Peyer's patch (tissue), 4 donors: ENCODE data around the gene DYRK1A. TPM values are rescaled to one million over a fixed set of nuclear protein-coding genes. Genes with fewer than 3 reads are reported as not detected.
"Not testable (repeated sequence)": the region's sequence is repeated elsewhere in the genome, so short reads cannot be mapped to it uniquely, and the experiment has no call there.

Experiments used
- DNase-seq, 3 donors: peaks; one replicate each; pipeline ENCODE4 v3.0.0-alpha.2; 2017 to 2019
- H3K27ac ChIP-seq, 4 donors: fragments of 200-600 bp; sonication (generic); one replicate each; pipeline ENCODE4 v1.5.1; 2016 to 2019
- H3K27me3 ChIP-seq, 2 donors: fragments of 200-600 bp; sonication (generic); one replicate each; pipeline ENCODE4 v1.5.1; 2019
- H3K36me3 ChIP-seq, 3 donors: fragments of 200-600 bp; sonication (generic); one replicate each; pipeline ENCODE4 v1.5.1; 2016 to 2019
- H3K4me1 ChIP-seq, 4 donors: fragments of 200-600 bp; sonication (generic); one replicate each; pipeline ENCODE4 v1.5.1; 2016 to 2019
- H3K4me3 ChIP-seq, 4 donors: fragments of 200-600 bp; sonication (generic); 1 replicate in 3 of 4; 2 replicates in 1 of 4; pipeline ENCODE4 v1.5.1; 2016 to 2019; ENCODE audit warnings: mild to moderate bottlenecking in 1 of 4
- H3K9me3 ChIP-seq, 4 donors: fragments of 200-600 bp; sonication (generic); one replicate each; pipeline ENCODE4 v1.5.1; 2016 to 2019; ENCODE audit warnings: mild to moderate bottlenecking in 1 of 4
- POLR2A ChIP-seq, 2 donors: fragments of 450-650 bp; IDR thresholded peaks; one replicate each; pipeline ENCODE4 v1.5.1; 2017; ENCODE audit warnings: antibody characterized with exemption in 2 of 2, mild to moderate bottlenecking in 2 of 2, moderate library complexity in 2 of 2
- total RNA-seq, 4 donors: library from RNA; depleted of rRNA; stranded (reverse); fragments of >200 nt; gene quantifications; one replicate each; pipeline ENCODE4 v1.1.0, GENCODE V29; 2016
- TF ChIP-seq, protein P1 (sequence below), 6 experiments: fragments of 450-650 bp in 4 of 6; fragments of 200-600 bp in 2 of 6; sonication (generic) in 1 of 6; IDR thresholded peaks; one replicate each; pipeline ENCODE4 v1.5.1; 2017 to 2019; ENCODE audit warnings: antibody characterized with exemption in 6 of 6, mild to moderate bottlenecking in 3 of 6, moderate library complexity in 1 of 6

The DYRK1A gene
- total RNA-seq = 100 to 1,000 TPM in 1 of 4 donors, 10 to 100 TPM in 3; 68.8 to 133 (median 81.3) TPM

DNA sequence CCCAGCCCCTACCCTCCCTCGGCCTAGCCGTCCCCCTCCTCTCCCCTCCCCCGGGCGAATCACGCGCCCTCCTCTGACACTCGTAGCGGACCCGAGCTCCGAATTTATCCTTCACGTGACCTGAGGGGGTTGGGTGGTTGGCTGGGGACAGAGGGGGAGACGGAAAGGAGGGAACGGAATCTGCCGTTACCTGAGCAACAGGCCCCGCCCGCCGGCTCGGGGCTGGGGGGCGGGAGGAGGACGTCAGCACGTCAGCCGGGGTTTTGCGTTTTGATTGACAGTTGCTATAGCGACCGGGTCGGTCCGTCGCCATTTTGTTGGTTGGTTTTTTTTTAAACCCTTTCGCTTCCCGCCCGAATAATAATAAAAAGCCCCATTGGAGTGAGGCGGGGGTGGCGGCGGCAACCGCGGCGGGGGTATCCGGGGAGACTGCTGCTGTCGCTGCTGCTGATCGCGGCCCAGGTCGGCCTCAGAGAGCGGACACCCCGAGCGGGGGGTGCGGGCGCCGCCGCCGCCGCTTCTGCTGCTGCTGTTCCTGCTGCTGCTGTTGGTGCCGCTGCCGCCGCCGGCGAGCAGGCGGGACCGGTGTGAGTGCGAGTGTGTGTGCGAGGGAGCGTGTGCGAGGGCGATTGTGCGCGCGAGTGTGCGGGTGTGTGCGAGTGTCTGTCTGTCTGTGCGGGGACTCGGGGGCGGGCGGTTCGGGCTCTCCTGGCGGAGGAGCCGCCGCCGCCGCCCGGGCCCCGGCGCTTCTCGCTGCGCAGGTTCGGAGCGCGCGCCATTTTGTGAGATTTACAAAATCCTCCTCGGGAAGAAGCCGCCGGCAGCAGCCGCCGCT lies at the start of gene DYRK1A:
Gene DYRK1A (plus strand): TSS at position 292 of the 835 bp plus-strand sequence. CDS start 53,602 bp downstream, outside the sequence.
- peaks cover 0 to 36% (median 4%) of the 10 kb centered on the region in 4 donors for H3K4me1 ChIP-seq
- H3K36me3 ChIP-seq = no peaks in the 10 kb centered on the region
- H3K4me3 ChIP-seq = peak within 1 kb of the TSS; percentile 69 to 99 (median 96)
- no peaks in the 10 kb centered on the region for H3K9me3 ChIP-seq
- H3K27me3 ChIP-seq = no peaks in the 10 kb centered on the region
- DNase-seq = peak; percentile 97 to 99 (median 98)
- peak; percentile 56 to 69 for TF ChIP-seq POLR2A (IDR thresholded peaks at IDR 0.05)
- TF ChIP-seq, protein P1, sequence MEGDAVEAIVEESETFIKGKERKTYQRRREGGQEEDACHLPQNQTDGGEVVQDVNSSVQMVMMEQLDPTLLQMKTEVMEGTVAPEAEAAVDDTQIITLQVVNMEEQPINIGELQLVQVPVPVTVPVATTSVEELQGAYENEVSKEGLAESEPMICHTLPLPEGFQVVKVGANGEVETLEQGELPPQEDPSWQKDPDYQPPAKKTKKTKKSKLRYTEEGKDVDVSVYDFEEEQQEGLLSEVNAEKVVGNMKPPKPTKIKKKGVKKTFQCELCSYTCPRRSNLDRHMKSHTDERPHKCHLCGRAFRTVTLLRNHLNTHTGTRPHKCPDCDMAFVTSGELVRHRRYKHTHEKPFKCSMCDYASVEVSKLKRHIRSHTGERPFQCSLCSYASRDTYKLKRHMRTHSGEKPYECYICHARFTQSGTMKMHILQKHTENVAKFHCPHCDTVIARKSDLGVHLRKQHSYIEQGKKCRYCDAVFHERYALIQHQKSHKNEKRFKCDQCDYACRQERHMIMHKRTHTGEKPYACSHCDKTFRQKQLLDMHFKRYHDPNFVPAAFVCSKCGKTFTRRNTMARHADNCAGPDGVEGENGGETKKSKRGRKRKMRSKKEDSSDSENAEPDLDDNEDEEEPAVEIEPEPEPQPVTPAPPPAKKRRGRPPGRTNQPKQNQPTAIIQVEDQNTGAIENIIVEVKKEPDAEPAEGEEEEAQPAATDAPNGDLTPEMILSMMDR (IDR thresholded peaks at IDR 0.05) = peak in 1 of 6 experiments; percentile 12
- H3K27ac ChIP-seq = peak within 1 kb of the TSS; percentile 99 to 100 (median 100)

DNA sequence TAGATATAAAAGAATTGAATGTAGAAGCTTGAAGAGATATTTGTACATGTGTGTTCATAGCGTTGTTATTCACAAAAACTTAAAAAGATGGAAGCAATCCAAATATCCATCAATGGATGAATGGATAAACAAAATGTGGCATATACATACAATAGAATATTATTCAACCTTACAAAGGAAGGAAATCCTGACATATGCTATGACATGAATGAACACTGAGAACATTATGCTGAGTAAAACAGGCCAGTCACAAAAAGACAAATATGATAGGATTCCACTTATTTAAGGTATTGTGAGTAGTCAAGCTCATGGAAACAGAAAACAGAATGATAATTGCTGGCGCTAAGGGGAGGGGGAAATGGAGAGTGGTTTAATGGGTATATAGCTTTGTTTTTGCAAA lies 47.0 kb upstream of the DYRK1A start:
- TF ChIP-seq, protein P1 (IDR thresholded peaks at IDR 0.05) = no peak
- TF ChIP-seq POLR2A (IDR thresholded peaks at IDR 0.05) = no peak
- no peaks in the 10 kb centered on the region for H3K9me3 ChIP-seq
- no peaks in the 10 kb centered on the region for H3K4me1 ChIP-seq
- no peak for DNase-seq
- H3K27ac ChIP-seq = no peak overlapping the region
- H3K27me3 ChIP-seq = no peaks in the 10 kb centered on the region
- H3K4me3 ChIP-seq = no peak overlapping the region
- H3K36me3 ChIP-seq = no peaks in the 10 kb centered on the region

DNA sequence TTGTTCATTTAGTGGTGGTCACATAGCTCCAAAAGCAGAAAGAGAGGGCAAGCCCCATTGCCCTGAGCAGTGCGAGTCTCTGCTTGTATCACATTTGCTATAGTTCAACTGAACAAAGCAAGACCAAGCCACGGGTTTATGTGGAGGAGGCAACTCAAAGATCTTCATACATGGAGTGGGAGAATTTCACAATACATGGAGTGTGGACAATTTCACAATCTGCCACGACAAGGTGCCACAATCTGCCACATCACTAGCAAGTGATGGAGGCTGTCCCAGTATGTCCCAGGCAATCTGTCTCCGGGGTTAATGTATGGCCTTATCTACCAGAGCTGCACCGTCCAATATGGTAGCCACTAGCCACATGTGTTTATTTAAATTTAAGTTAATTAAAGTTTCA lies 44.5 kb upstream of the DYRK1A start:
- no peaks in the 10 kb centered on the region for H3K4me1 ChIP-seq
- no peak for DNase-seq
- H3K4me3 ChIP-seq = no peak overlapping the region
- no peaks in the 10 kb centered on the region for H3K36me3 ChIP-seq
- H3K9me3 ChIP-seq = no peaks in the 10 kb centered on the region
- TF ChIP-seq POLR2A (IDR thresholded peaks at IDR 0.05) = no peak
- TF ChIP-seq, protein P1 (IDR thresholded peaks at IDR 0.05) = no peak
- no peak overlapping the region for H3K27ac ChIP-seq
- no peaks in the 10 kb centered on the region for H3K27me3 ChIP-seq

DNA sequence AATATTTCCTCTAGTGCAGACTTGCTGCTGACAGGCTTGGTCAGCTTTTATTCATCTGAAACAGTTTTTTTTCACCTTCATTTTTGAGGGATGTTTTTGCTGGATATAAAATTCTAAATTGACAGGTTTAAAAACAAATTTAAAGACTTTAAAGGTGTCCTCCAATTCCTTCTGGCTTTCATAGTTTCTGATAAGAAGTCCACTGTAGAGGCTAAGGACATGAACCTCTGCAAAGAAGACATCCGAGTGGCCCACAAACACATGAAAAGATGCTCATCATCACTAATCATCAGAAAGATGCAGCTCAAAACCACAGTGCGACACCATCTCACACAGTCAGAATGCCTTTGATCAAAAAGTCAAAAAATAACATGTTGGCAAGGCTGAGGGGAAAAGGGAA lies 42.0 kb upstream of the DYRK1A start:
- TF ChIP-seq, protein P1 (IDR thresholded peaks at IDR 0.05) = no peak
- TF ChIP-seq POLR2A (IDR thresholded peaks at IDR 0.05) = no peak
- no peak for DNase-seq
- H3K27me3 ChIP-seq = no peaks in the 10 kb centered on the region

DNA sequence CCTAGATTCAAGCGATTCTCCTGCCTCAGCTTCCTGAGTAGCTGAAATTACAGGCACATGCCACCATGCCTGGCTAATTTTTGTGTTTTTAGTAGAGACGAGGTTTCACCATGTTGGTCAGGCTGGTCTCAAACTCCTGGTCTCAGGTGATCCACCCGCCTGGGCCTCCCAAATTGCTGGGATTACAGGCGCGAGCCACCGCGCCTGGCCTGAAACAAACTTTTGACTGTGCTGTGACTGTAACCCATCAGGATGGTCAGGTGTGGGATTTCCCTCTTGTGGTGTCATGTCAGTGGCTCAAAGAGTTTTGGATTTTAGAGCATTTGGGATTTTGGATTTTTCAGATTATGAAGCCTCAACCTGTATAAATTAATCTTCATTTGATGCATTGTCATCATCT lies 38.4 kb upstream of the DYRK1A start:
- not testable (repeated sequence) for DNase-seq, H3K36me3 ChIP-seq

More for the DNA sequence above, 42.0 kb upstream of the DYRK1A start:
- H3K36me3 ChIP-seq = no peaks in the 10 kb centered on the region
- no peak overlapping the region for H3K4me3 ChIP-seq
- no peaks in the 10 kb centered on the region for H3K9me3 ChIP-seq
- H3K4me1 ChIP-seq = no peaks in the 10 kb centered on the region
- H3K27ac ChIP-seq = no peak overlapping the region

DNA sequence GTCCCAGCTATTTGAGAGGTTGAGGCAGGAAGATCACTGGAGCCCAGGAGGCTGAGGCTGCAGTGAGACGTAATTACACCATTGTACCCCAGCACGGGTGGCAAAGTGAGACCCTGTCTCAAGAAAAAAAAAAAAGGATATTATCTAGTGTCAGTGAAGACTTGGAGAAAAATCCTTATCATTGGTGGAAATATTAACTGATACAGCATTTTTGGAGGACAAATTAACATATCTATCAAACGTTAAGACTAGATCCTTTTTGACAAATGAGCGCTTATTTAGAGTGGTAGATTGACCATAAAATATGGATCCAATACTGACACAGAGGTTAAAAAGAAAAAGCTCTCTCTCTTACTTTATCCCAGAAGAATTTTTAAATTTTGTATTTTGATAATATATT lies 35.2 kb upstream of the DYRK1A start:
- no peak overlapping the region for H3K4me3 ChIP-seq
- DNase-seq = no peak
- no peak for TF ChIP-seq POLR2A (IDR thresholded peaks at IDR 0.05)
- TF ChIP-seq, protein P1 (IDR thresholded peaks at IDR 0.05) = no peak
- no peak overlapping the region for H3K27ac ChIP-seq
- H3K36me3 ChIP-seq = no peaks in the 10 kb centered on the region
- H3K4me1 ChIP-seq = no peaks in the 10 kb centered on the region
- H3K9me3 ChIP-seq = no peaks in the 10 kb centered on the region
- no peaks in the 10 kb centered on the region for H3K27me3 ChIP-seq

More for the DNA sequence above, 38.4 kb upstream of the DYRK1A start:
- H3K27me3 ChIP-seq, H3K4me1 ChIP-seq, H3K9me3 ChIP-seq, H3K27ac ChIP-seq, H3K4me3 ChIP-seq: not testable (repeated sequence)
